ENCODE data around the gene TOMM20L.

- TF ChIP-seq CTCF (conservative IDR thresholded peaks at IDR 0.05) (peak; percentile 67; the same call in 1 of the 2 replicates), EZH2 (IDR thresholded peaks at IDR 0.05; ENCODE audit: low read depth) (no peak)
These were observed at the start of gene TOMM20L for GRCh38 chr14:58395812-58396788.
